ENCODE measurements around the gene ACSL3.

- TF ChIP-seq ZNF274 (IDR thresholded peaks at IDR 0.05; ENCODE audit: low read depth, low read length): no peak
- no peak for TF ChIP-seq YY1 (IDR thresholded peaks at IDR 0.05; ENCODE audit: insufficient read depth, insufficient read length)
- TF ChIP-seq SUZ12 (IDR thresholded peaks at IDR 0.05; ENCODE audit: extremely low read depth, insufficient read depth, insufficient read length): no peak
Observed at GRCh38 chr2:222977121-222977520, 116.3 kb downstream of the ACSL3 start.

All from NT2/D1 (cell line).